OCI-LY1 (cell line): ENCODE data around the gene LCN9.

ENCODE experiments used
- EZH2 ChIP-seq: fragments of 200-600 bp; sonication (generic), shearing (Covaris generic); IDR thresholded peaks from 2 replicates; pipeline ENCODE4 v1.8.0; 2017; ENCODE audit warnings: borderline replicate concordance, mixed run types, mild to moderate bottlenecking, antibody characterized with exemption, low read length, moderate library complexity, mixed read lengths
- TF ChIP-seq, protein P1 (sequence below): fragments of 200-600 bp; sonication (generic), shearing (Covaris generic); IDR thresholded peaks from 2 replicates; pipeline ENCODE4 v1.5.1; 2017; ENCODE audit warnings: mild to moderate bottlenecking, antibody characterized with exemption, low read length, moderate library complexity, mixed read lengths

GRCh38 chr9:135714242-135715055 is 51.3 kb downstream of the LCN9 start:
- TF ChIP-seq, protein P1, sequence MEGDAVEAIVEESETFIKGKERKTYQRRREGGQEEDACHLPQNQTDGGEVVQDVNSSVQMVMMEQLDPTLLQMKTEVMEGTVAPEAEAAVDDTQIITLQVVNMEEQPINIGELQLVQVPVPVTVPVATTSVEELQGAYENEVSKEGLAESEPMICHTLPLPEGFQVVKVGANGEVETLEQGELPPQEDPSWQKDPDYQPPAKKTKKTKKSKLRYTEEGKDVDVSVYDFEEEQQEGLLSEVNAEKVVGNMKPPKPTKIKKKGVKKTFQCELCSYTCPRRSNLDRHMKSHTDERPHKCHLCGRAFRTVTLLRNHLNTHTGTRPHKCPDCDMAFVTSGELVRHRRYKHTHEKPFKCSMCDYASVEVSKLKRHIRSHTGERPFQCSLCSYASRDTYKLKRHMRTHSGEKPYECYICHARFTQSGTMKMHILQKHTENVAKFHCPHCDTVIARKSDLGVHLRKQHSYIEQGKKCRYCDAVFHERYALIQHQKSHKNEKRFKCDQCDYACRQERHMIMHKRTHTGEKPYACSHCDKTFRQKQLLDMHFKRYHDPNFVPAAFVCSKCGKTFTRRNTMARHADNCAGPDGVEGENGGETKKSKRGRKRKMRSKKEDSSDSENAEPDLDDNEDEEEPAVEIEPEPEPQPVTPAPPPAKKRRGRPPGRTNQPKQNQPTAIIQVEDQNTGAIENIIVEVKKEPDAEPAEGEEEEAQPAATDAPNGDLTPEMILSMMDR = no peak
- no peak for TF ChIP-seq EZH2
